GM12878 (cell line): Measurements from ENCODE around the gene ZNF800. TPM values are rescaled to one million over a fixed set of nuclear protein-coding genes. Genes with fewer than 3 reads are reported as not detected.

Experiments
- ATAC-seq: fragments of 200-7000 bp; cut with Tn5 transposase; 3 replicates; pipeline ENCODE4 v1.9.1; 2020; ENCODE audit warnings: mild to moderate bottlenecking, moderate library complexity
- BruUV-seq: library from RNA; stranded (reverse); fragments of 400-500 nt; replicated peaks from 2 replicates; lab custom pipeline; 2021; lab: Mats Ljungman, UMichigan
- CTCF ChIA-PET: fragments of 300-600 bp; sonication (Branson Sonifier 250); formaldehyde crosslinking; extraction: SDS; loops from one replicate; lab custom pipeline; 2021; ENCODE audit warnings: inconsistent platforms; lab: Yijun Ruan, JAX
- POLR2A ChIA-PET: fragments of 350-600 bp; formaldehyde crosslinking; extraction: SDS; loops from one replicate; lab custom pipeline; 2021; ENCODE audit warnings: inconsistent platforms; lab: Charles Lee
- RAD21 ChIA-PET: fragments of 300-600 bp; sonication (Branson Sonifier 250); formaldehyde crosslinking; loops from one replicate; lab custom pipeline; 2023; ENCODE audit warnings: antibody characterized with exemption; ENCODE audit not compliant: unreplicated experiment; lab: Charles Lee
- SMC1A ChIA-PET: fragments of 300-600 bp; sonication (Branson Sonifier 250); formaldehyde crosslinking; loops from one replicate; lab custom pipeline; 2023; ENCODE audit not compliant: unreplicated experiment, uncharacterized antibody; lab: Charles Lee
- DNase-seq: peaks from one replicate; pipeline ENCODE4 v3.0.0-alpha.2; 2011; ENCODE audit warnings: low read depth, low spot score
- FAIRE-seq: peaks from 3 replicates; lab custom pipeline; 2011; peaks lifted over from hg19 to GRCh38; lab: Jason Lieb, UNC
- H2AFZ ChIP-seq: 2 replicates; pipeline ENCODE4 v1.6.0; 2011; ENCODE audit warnings: low read depth, low read length, control low read depth; ENCODE audit not compliant: control insufficient read depth
- H3K27ac ChIP-seq: 2 replicates; pipeline ENCODE4 v1.5.1; 2011; ENCODE audit warnings: control low read depth; ENCODE audit not compliant: control insufficient read depth, insufficient read depth
- H3K27me3 ChIP-seq, 2 experiments: replicated peaks in 1 of 2; 2 replicates each; pipeline versions ENCODE4 v1.6.0 to v1.6.1; 2011; ENCODE audit warnings: low read length in 1 of 2; ENCODE audit not compliant: control insufficient read depth in 2 of 2, insufficient read depth in 2 of 2
- H3K36me3 ChIP-seq, 2 experiments: 2 replicates each; pipeline ENCODE4 v1.5.1; 2011; ENCODE audit warnings: low read length in 1 of 2; ENCODE audit not compliant: control insufficient read depth in 2 of 2, insufficient read depth in 2 of 2
- H3K4me1 ChIP-seq: 2 replicates; pipeline ENCODE4 v1.6.1; 2011; ENCODE audit warnings: mild to moderate bottlenecking, low read length, moderate library complexity, mixed read lengths; ENCODE audit not compliant: control insufficient read depth, insufficient read depth
- H3K4me2 ChIP-seq: 2 replicates; pipeline ENCODE4 v1.6.0; 2011; ENCODE audit warnings: control low read depth; ENCODE audit not compliant: control insufficient read depth, insufficient read depth
- H3K4me3 ChIP-seq: fragments of 200-600 bp; sonication (generic); 2 replicates; pipeline ENCODE4 v1.5.1; 2016
- H3K79me2 ChIP-seq: 2 replicates; pipeline ENCODE4 v1.6.0; 2011; ENCODE audit warnings: low read length; ENCODE audit not compliant: control insufficient read depth, insufficient read depth
- H3K9ac ChIP-seq: 2 replicates; pipeline ENCODE4 v1.8.0; 2011; ENCODE audit warnings: low read length, control low read depth, mixed read lengths; ENCODE audit not compliant: control insufficient read depth, insufficient read depth
- H3K9me3 ChIP-seq: replicated peaks from 3 replicates; pipeline ENCODE4 v1.5.1; 2011; ENCODE audit warnings: mild to moderate bottlenecking, low read length; ENCODE audit not compliant: control insufficient read depth, insufficient read depth
- H4K20me1 ChIP-seq: 2 replicates; pipeline ENCODE4 v1.6.0; 2011; ENCODE audit not compliant: control insufficient read depth, insufficient read depth
- BCL11A ChIP-seq: IDR thresholded peaks from 2 replicates; pipeline ENCODE4 v1.6.1; 2011; ENCODE audit warnings: low read depth, low read length
- CREM ChIP-seq: IDR thresholded peaks from 2 replicates; pipeline ENCODE4 v1.6.1; 2014; ENCODE audit warnings: antibody characterized with exemption, low read depth
- DPF2 ChIP-seq: fragments of 450-650 bp; IDR thresholded peaks from 2 replicates; pipeline ENCODE4 v1.6.1; 2017; ENCODE audit warnings: mild to moderate bottlenecking
- EGR1 ChIP-seq, 2 experiments: IDR thresholded peaks; 1 replicate in 1 of 2; 2 replicates in 1 of 2; pipeline ENCODE4 v1.6.1; 2011 to 2012; ENCODE audit warnings: low read depth in 2 of 2, low read length in 2 of 2, borderline replicate concordance in 1 of 2, mild to moderate bottlenecking in 1 of 2, moderate library complexity in 1 of 2
- EP300 ChIP-seq, 2 experiments: fragments of 150-350 bp in 1 of 2; IDR thresholded peaks; 2 replicates each; pipeline ENCODE4 v1.6.1; 2011 to 2012; ENCODE audit warnings: low read depth in 2 of 2, low read length in 2 of 2, borderline replicate concordance in 1 of 2, improper control_type of control experiment in 1 of 2, inconsistent platforms in 1 of 2; ENCODE audit not compliant: control insufficient read depth in 1 of 2
- ETV6 ChIP-seq, 2 experiments: fragments of 450-650 bp in 1 of 2; IDR thresholded peaks in 1 of 2; conservative IDR thresholded peaks in 1 of 2; 2 replicates each; pipeline ENCODE4 v1.6.1; 2014; ENCODE audit warnings: antibody characterized with exemption in 1 of 2, borderline replicate concordance in 1 of 2, low read depth in 1 of 2, mild to moderate bottlenecking in 1 of 2, moderate library complexity in 1 of 2
- IKZF1 ChIP-seq: fragments of 450-650 bp; conservative IDR thresholded peaks from 2 replicates; pipeline ENCODE4 v1.6.1; 2017; ENCODE audit warnings: antibody characterized with exemption, mild to moderate bottlenecking
- MXI1 ChIP-seq: fragments of 150-350 bp; IDR thresholded peaks from 2 replicates; pipeline ENCODE4 v1.6.1; 2011; ENCODE audit warnings: low read depth, mild to moderate bottlenecking, inconsistent platforms, low read length, improper control_type of control experiment
- MYB ChIP-seq: fragments of 150-350 bp; IDR thresholded peaks from 2 replicates; pipeline ENCODE4 v1.6.1; 2014; ENCODE audit warnings: mild to moderate bottlenecking, low read depth, low read length, borderline replicate concordance
- MYC ChIP-seq: IDR thresholded peaks from 2 replicates; pipeline ENCODE4 v1.6.1; 2011; ENCODE audit warnings: mild to moderate bottlenecking, low read length, moderate library complexity, inconsistent platforms; ENCODE audit not compliant: insufficient read depth, insufficient replicate concordance, insufficient read length, severe bottlenecking
- NBN ChIP-seq: fragments of 450-650 bp; IDR thresholded peaks from 2 replicates; pipeline ENCODE4 v1.6.1; 2016
- POLR2A ChIP-seq: IDR thresholded peaks from 2 replicates; pipeline ENCODE4 v1.6.1; 2011; ENCODE audit warnings: low read depth, mild to moderate bottlenecking, low read length
- RBBP5 ChIP-seq: fragments of 200-600 bp; sonication (generic); conservative IDR thresholded peaks from 2 replicates; pipeline ENCODE4 v1.6.1; 2016
- STAT1 ChIP-seq: fragments of 450-650 bp; conservative IDR thresholded peaks from 2 replicates; pipeline ENCODE4 v1.6.1; 2014; ENCODE audit warnings: antibody characterized with exemption, mild to moderate bottlenecking
- ZNF217 ChIP-seq: fragments of 450-650 bp; IDR thresholded peaks from 2 replicates; pipeline ENCODE4 v1.6.1; 2017; ENCODE audit warnings: antibody characterized with exemption, mild to moderate bottlenecking
- ZSCAN29 ChIP-seq: fragments of 450-650 bp; IDR thresholded peaks from 2 replicates; pipeline ENCODE4 v1.6.1; 2017; ENCODE audit warnings: mild to moderate bottlenecking, moderate library complexity
- WGBS: methylation state at CpG from one replicate; pipeline ENCODE4 v1.1.6; 2016; ENCODE audit warnings: low lambda C conversion rate; ENCODE audit not compliant: insufficient replicate concordance, insufficient coverage; ENCODE audit errors: missing lambda C conversion rate; 5-methylcytosine and 5-hydroxymethylcytosine counted together
- in situ Hi-C: fragments of 300-500 bp; cut with MboI; formaldehyde crosslinking; loops from 9 replicates; pipeline ENCODE4 v1.14.3; 2018; ENCODE audit warnings: mixed read lengths
- intact Hi-C: fragments of 100-400 bp; cut with micrococcal nuclease; formaldehyde crosslinking; loops from one replicate; pipeline ENCODE4 v1.14.2; 2022; ENCODE audit not compliant: unreplicated experiment
- polyA plus RNA-seq, 11 experiments: library from polyadenylated mRNA; depleted of rRNA in 4 of 11; unstranded in 6 of 11; stranded (reverse) in 5 of 11; fragments of >200 nt; fragmentation: Nextera tagmentation in 4 of 11; fragmentation: Illumina TruSeq in 1 of 11; extraction: Ambion mirVana in 4 of 11; extraction: Trizol in 1 of 11; gene quantifications; 1 replicate in 1 of 11; 2 replicates in 10 of 11; pipeline versions ENCODE4 v1.2.1 to v1.2.3, GENCODE V29; 2011 to 2016; ENCODE audit warnings: inconsistent platforms in 2 of 11, missing spikeins in 2 of 11, low read depth in 1 of 11
- total RNA-seq, 4 experiments: library from RNA; depleted of rRNA in 3 of 4; stranded (reverse); fragments of >200 nt in 3 of 4; fragmentation: Illumina TruSeq in 1 of 4; extraction: Trizol in 1 of 4; gene quantifications; 2 replicates each; pipeline versions ENCODE4 v1.2.1 to v1.2.3, GENCODE V29; 2013 to 2021
- TF ChIP-seq, protein P1 (sequence below): fragments of 450-650 bp; conservative IDR thresholded peaks from 2 replicates; pipeline ENCODE4 v1.6.1; 2017; ENCODE audit warnings: mild to moderate bottlenecking, moderate library complexity
- TF ChIP-seq, protein P2 (sequence below): fragments of 450-650 bp; IDR thresholded peaks from 2 replicates; pipeline ENCODE4 v1.6.1; 2017; ENCODE audit warnings: borderline replicate concordance

Gene ZNF800
- total and polyA plus RNA-seq, 10 of the 15 experiments (the other 5 are each of a cell fraction or from before 2014, with no cell fraction given), result 6.8 to 33.9 (median 23.8) TPM

DNA sequence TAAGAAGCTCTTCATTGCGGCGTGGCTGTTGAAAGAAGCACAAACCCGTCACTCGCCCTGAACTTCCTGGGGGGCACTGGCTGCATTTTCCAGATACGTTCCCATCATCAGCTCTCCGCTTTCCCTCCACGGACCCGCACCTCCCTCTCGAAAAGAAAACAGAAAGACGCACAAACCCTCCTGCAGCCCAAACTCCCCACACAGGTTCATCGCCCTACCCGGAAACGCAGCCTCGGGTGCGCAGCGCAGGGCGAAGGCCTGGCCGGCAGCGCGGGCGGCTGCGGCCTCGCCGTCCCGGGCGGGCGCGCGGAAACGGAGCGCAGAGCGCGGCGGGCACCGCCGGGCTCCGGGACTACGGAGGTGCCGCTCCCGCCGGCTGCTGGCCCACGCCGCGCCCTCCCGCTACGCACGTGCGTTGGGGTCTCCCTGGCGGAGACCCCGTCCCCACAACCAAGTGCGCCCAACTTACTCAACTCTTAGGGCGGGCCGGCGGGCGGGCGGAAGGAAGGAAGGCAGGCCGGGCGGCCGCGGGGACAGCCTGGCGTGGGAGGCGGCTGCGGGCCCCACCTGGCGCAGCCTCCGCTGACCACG is 822 bp downstream of the ZNF800 start:
- peak overlapping the region; percentile 91 for H3K9ac ChIP-seq
- no peaks in the 10 kb centered on the region for H3K27me3 ChIP-seq
- FAIRE-seq, result no peak
- H3K27ac ChIP-seq, result peak overlapping the region; percentile 97
- RAD21 ChIA-PET, result interaction anchor here (1.1 to 3.7 kb wide), 3 partner anchors 12 to 56 kb away, joined by 3 to 13 read pairs (median 4); no protein-coding TSS in a partner anchor
- H3K4me2 ChIP-seq, result peak overlapping the region; percentile 56
- H3K4me3 ChIP-seq, result peak overlapping the region; percentile 83
- peak; percentile 58 for ATAC-seq
- no peaks in the 10 kb centered on the region for H4K20me1 ChIP-seq
- SMC1A ChIA-PET, result interaction anchor here (0.7 to 4.1 kb wide), 7 partner anchors 13 to 30 kb away, joined by 3 to 13 read pairs (median 5); no protein-coding TSS in a partner anchor
- CTCF ChIA-PET, result interaction anchor here (1.1 to 2.0 kb wide), 4 partner anchors 9 to 56 kb away, joined by 6 to 10 read pairs (median 8); no protein-coding TSS in a partner anchor
- under 1% methylated on average over 40 of the region's 66 CpGs for WGBS
- intact Hi-C loops, result loop anchor here (5.0 kb wide), 1 partner anchor 261 kb away; the partner anchor contains the start of gene SND1
- H3K79me2 ChIP-seq, result peaks cover 59% of the 10 kb centered on the region
- in situ Hi-C loops, result no loop called here
- BruUV-seq, result no TSS peak
- H3K36me3 ChIP-seq, result peaks cover 0 to 7% of the 10 kb centered on the region in 2 experiments; a peak in 1 of 4 replicates
- DNase-seq, result no peak
- no peaks in the 10 kb centered on the region for H3K9me3 ChIP-seq
- H2AFZ ChIP-seq, result peak overlapping the region; percentile 59
- POLR2A ChIA-PET, result interaction anchor here (0.9 to 4.7 kb wide), 5 partner anchors 9 to 23 kb away, joined by 3 to 28 read pairs (median 9); no protein-coding TSS in a partner anchor
- H3K4me1 ChIP-seq, result peaks cover 7% of the 10 kb centered on the region; the same call in 1 of the 2 replicates
- TF ChIP-seq BCL11A, result no peak
- TF ChIP-seq EP300 (IDR thresholded peaks at IDR 0.05; ENCODE audit: borderline replicate concordance in 1 of 2, control insufficient read depth in 1 of 2, low read depth in 2 of 2, low read length in 2 of 2), result 0 out of 4 replicates have a peak, but pooled peaks of 1 of the 2 experiments have one; percentile 7
- no peak for TF ChIP-seq ZNF217
- TF ChIP-seq EGR1 (IDR thresholded peaks at IDR 0.05; ENCODE audit: borderline replicate concordance in 1 of 2, low read depth in 2 of 2, low read length in 2 of 2), result peak in 1 of 2 experiments; percentile 77; a peak in 1 of 3 replicates
- peak; percentile 26; the same call in 1 of the 2 replicates for TF ChIP-seq MXI1
- 0 out of 2 replicates have a peak, but pooled peaks have one; percentile 40 for TF ChIP-seq STAT1
- TF ChIP-seq RBBP5, result no peak
- no peak for TF ChIP-seq MYB
- TF ChIP-seq POLR2A, result peak; percentile 74; the same call in 1 of the 2 replicates
- peak; percentile 32; the same call in 1 of the 2 replicates for TF ChIP-seq CREM
- TF ChIP-seq, protein P1, sequence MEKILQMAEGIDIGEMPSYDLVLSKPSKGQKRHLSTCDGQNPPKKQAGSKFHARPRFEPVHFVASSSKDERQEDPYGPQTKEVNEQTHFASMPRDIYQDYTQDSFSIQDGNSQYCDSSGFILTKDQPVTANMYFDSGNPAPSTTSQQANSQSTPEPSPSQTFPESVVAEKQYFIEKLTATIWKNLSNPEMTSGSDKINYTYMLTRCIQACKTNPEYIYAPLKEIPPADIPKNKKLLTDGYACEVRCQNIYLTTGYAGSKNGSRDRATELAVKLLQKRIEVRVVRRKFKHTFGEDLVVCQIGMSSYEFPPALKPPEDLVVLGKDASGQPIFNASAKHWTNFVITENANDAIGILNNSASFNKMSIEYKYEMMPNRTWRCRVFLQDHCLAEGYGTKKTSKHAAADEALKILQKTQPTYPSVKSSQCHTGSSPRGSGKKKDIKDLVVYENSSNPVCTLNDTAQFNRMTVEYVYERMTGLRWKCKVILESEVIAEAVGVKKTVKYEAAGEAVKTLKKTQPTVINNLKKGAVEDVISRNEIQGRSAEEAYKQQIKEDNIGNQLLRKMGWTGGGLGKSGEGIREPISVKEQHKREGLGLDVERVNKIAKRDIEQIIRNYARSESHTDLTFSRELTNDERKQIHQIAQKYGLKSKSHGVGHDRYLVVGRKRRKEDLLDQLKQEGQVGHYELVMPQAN, result peak; percentile 72
- 0 out of 2 replicates have a peak, but pooled peaks have one; percentile 25 for TF ChIP-seq NBN
- peak; percentile 41 for TF ChIP-seq MYC
- TF ChIP-seq DPF2, result peak; percentile 80
- TF ChIP-seq, protein P2, sequence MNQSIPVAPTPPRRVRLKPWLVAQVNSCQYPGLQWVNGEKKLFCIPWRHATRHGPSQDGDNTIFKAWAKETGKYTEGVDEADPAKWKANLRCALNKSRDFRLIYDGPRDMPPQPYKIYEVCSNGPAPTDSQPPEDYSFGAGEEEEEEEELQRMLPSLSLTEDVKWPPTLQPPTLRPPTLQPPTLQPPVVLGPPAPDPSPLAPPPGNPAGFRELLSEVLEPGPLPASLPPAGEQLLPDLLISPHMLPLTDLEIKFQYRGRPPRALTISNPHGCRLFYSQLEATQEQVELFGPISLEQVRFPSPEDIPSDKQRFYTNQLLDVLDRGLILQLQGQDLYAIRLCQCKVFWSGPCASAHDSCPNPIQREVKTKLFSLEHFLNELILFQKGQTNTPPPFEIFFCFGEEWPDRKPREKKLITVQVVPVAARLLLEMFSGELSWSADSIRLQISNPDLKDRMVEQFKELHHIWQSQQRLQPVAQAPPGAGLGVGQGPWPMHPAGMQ, result no peak
- peak in 1 of 2 experiments; percentile 17; a peak in 1 of 4 replicates for TF ChIP-seq ETV6 (conservative IDR thresholded peaks at IDR 0.05 in 1 of 2, IDR thresholded peaks at IDR 0.05 in 1 of 2; ENCODE audit: borderline replicate concordance in 1 of 2, low read depth in 1 of 2)
- peak; percentile 52; the same call in 1 of the 2 replicates for TF ChIP-seq ZSCAN29
- peak; percentile 66 for TF ChIP-seq IKZF1
